Natural killer cell treated with Interleukin-12 subunit alpha and Interleukin-12 subunit beta and Interleukin-15 and Interleukin-18, amount 100 ng/mL, for 72 hours (primary cell): ENCODE results near the gene HDAC1. TPM values are rescaled to one million over a fixed set of nuclear protein-coding genes. Genes with fewer than 3 reads are reported as not detected.
A peak's percentile ranks its signal among the peaks of the same experiment; 100 is the strongest.

Experiments
- ATAC-seq, 2 donors: fragments of 150-1000 bp; cut with Tn5 transposase in 1 of 2; sonication (Bioruptor Pico), chemical (Tn5 transposase) in 1 of 2; 2 replicates each; pipeline ENCODE4 v1.10.0; 2021
- DNase-seq: peaks from one replicate; pipeline ENCODE4 v3.0.0; 2022; ENCODE audit warnings: low spot score
- H3K27ac Mint-ChIP-seq, 2 donors: 1 replicate in 1 of 2; 2 replicates in 1 of 2; pipeline ENCODE4 v1.8.0; 2022; ENCODE audit warnings: mixed read lengths in 2 of 2, mild to moderate bottlenecking in 1 of 2, moderate library complexity in 1 of 2
- H3K27me3 Mint-ChIP-seq, 2 donors: 1 replicate in 1 of 2; 2 replicates in 1 of 2; pipeline ENCODE4 v1.8.0; 2022; ENCODE audit warnings: mixed read lengths in 2 of 2
- H3K36me3 Mint-ChIP-seq: one replicate; pipeline ENCODE4 v1.8.0; 2022; ENCODE audit warnings: mixed read lengths
- H3K4me1 Mint-ChIP-seq, 2 donors: 1 replicate in 1 of 2; 2 replicates in 1 of 2; pipeline ENCODE4 v1.8.0; 2022; ENCODE audit warnings: low read depth in 2 of 2, mixed read lengths in 2 of 2, mild to moderate bottlenecking in 1 of 2
- H3K4me3 Mint-ChIP-seq: one replicate; pipeline ENCODE4 v1.8.0; 2022; ENCODE audit warnings: mixed read lengths
- H3K9me3 Mint-ChIP-seq: 2 replicates; pipeline ENCODE4 v1.8.0; 2022; ENCODE audit warnings: mixed read lengths
- total RNA-seq, 2 donors: library from RNA; stranded (reverse); gene quantifications; one replicate each; pipeline ENCODE4 v1.2.3, GENCODE V29; 2022

Gene HDAC1
- total RNA-seq, 2 donors from 2014 or later = 186 to 225 TPM

GRCh38 chr1:32337855-32338636 lies 46.2 kb downstream of the HDAC1 start:
- Mint-ChIP-seq H3K27me3 (no peaks in the 10 kb centered on the region), H3K36me3 (peaks cover 4% of the 10 kb centered on the region), H3K9me3 (no peaks in the 10 kb centered on the region), H3K4me1 (peaks cover 36 to 47% of the 10 kb centered on the region in 2 donors), H3K4me3 (peak overlapping the region; percentile 71), H3K27ac (peak overlapping the region; percentile 6 to 31)
- ATAC-seq = peak; percentile 1 to 24
- no peak for DNase-seq

GRCh38 chr1:32338637-32339145 lies 46.8 kb downstream of the HDAC1 start:
- no peak overlapping the region for H3K4me3 Mint-ChIP-seq
- no peaks in the 10 kb centered on the region for H3K27me3 Mint-ChIP-seq
- peaks cover 36 to 43% of the 10 kb centered on the region in 2 donors for H3K4me1 Mint-ChIP-seq
- ATAC-seq = no peak
- H3K9me3 Mint-ChIP-seq = no peaks in the 10 kb centered on the region
- no peak for DNase-seq
- no peaks in the 10 kb centered on the region for H3K36me3 Mint-ChIP-seq
- peak overlapping the region; percentile 6 to 21 for H3K27ac Mint-ChIP-seq

GRCh38 chr1:32339363-32339978 lies 47.6 kb downstream of the HDAC1 start:
- DNase-seq (no peak), ATAC-seq (peak in 1 of 2 donors; percentile 41)
- Mint-ChIP-seq H3K27ac (peak overlapping the region in 1 of 2 donors; percentile 15), H3K27me3 (no peaks in the 10 kb centered on the region), H3K9me3 (no peaks in the 10 kb centered on the region), H3K36me3 (no peaks in the 10 kb centered on the region), H3K4me1 (peaks cover 36 to 37% of the 10 kb centered on the region in 2 donors), H3K4me3 (peak overlapping the region; percentile 34)

- Mint-ChIP-seq H3K27me3 (no peaks in the 10 kb centered on the region), H3K4me3 (no peak overlapping the region), H3K4me1 (peaks cover 30 to 32% of the 10 kb centered on the region in 2 donors), H3K9me3 (no peaks in the 10 kb centered on the region), H3K27ac (no peak overlapping the region), H3K36me3 (no peaks in the 10 kb centered on the region)
- ATAC-seq (no peak), DNase-seq (no peak)
Observed at GRCh38 chr1:32341186-32341757, 49.4 kb downstream of the HDAC1 start.

GRCh38 chr1:32341971-32342370 lies 50.1 kb downstream of the HDAC1 start:
- no peaks in the 10 kb centered on the region for H3K36me3 Mint-ChIP-seq
- no peak overlapping the region for H3K27ac Mint-ChIP-seq
- H3K9me3 Mint-ChIP-seq = no peaks in the 10 kb centered on the region
- DNase-seq (no peak), ATAC-seq (no peak)
- no peak overlapping the region for H3K4me3 Mint-ChIP-seq
- H3K4me1 Mint-ChIP-seq = peaks cover 26 to 29% of the 10 kb centered on the region in 2 donors
- peaks cover 0 to 3% of the 10 kb centered on the region in 2 donors for H3K27me3 Mint-ChIP-seq

GRCh38 chr1:32342704-32343103 lies 50.8 kb downstream of the HDAC1 start:
- no peak for DNase-seq
- Mint-ChIP-seq H3K36me3 (no peaks in the 10 kb centered on the region), H3K4me3 (no peak overlapping the region), H3K9me3 (no peaks in the 10 kb centered on the region), H3K4me1 (peaks cover 21 to 23% of the 10 kb centered on the region in 2 donors), H3K27ac (no peak overlapping the region), H3K27me3 (peaks cover 0 to 3% of the 10 kb centered on the region in 2 donors)
- no peak for ATAC-seq

- Mint-ChIP-seq H3K27ac (peak overlapping the region in 1 of 2 donors; percentile 59), H3K4me1 (peaks cover 9 to 20% of the 10 kb centered on the region in 2 donors), H3K27me3 (peaks cover 0 to 3% of the 10 kb centered on the region in 2 donors), H3K4me3 (no peak overlapping the region), H3K36me3 (no peaks in the 10 kb centered on the region), H3K9me3 (no peaks in the 10 kb centered on the region)
- no peak for ATAC-seq
- no peak for DNase-seq
Observed at GRCh38 chr1:32345289-32345827, 53.5 kb downstream of the HDAC1 start.

GRCh38 chr1:32346532-32347157 lies 54.8 kb downstream of the HDAC1 start:
- peaks cover 9 to 28% of the 10 kb centered on the region in 2 donors for H3K4me1 Mint-ChIP-seq
- ATAC-seq (no peak), DNase-seq (no peak)
- peak overlapping the region in 1 of 2 donors; percentile 59 for H3K27ac Mint-ChIP-seq
- H3K9me3 Mint-ChIP-seq = no peaks in the 10 kb centered on the region
- no peaks in the 10 kb centered on the region for H3K36me3 Mint-ChIP-seq
- no peak overlapping the region for H3K4me3 Mint-ChIP-seq
- H3K27me3 Mint-ChIP-seq = peaks cover 0 to 3% of the 10 kb centered on the region in 2 donors

GRCh38 chr1:32349211-32349708 lies 57.4 kb downstream of the HDAC1 start:
- Mint-ChIP-seq H3K36me3 (no peaks in the 10 kb centered on the region), H3K27ac (peak overlapping the region in 1 of 2 donors; percentile 79)

GRCh38 chr1:32350785-32351398 lies 59.0 kb downstream of the HDAC1 start:
- H3K4me3 Mint-ChIP-seq = peak overlapping the region; percentile 57
- H3K36me3 Mint-ChIP-seq = no peaks in the 10 kb centered on the region
- peak; percentile 79 to 83 for ATAC-seq
- H3K9me3 Mint-ChIP-seq = no peaks in the 10 kb centered on the region
- DNase-seq = peak; percentile 79
- peak overlapping the region in 1 of 2 donors; percentile 20 for H3K27ac Mint-ChIP-seq
- peaks cover 9 to 26% of the 10 kb centered on the region in 2 donors for H3K4me1 Mint-ChIP-seq
- H3K27me3 Mint-ChIP-seq = peaks cover 0 to 3% of the 10 kb centered on the region in 2 donors

More at GRCh38 chr1:32349211-32349708, 57.4 kb downstream of the HDAC1 start:
- no peak for ATAC-seq
- Mint-ChIP-seq H3K4me3 (peak overlapping the region; percentile 38), H3K9me3 (no peaks in the 10 kb centered on the region), H3K27me3 (peaks cover 0 to 3% of the 10 kb centered on the region in 2 donors), H3K4me1 (peaks cover 9 to 26% of the 10 kb centered on the region in 2 donors)
- no peak for DNase-seq

- peak; percentile 91 for DNase-seq
- no peaks in the 10 kb centered on the region for H3K9me3 Mint-ChIP-seq
- H3K27me3 Mint-ChIP-seq = peaks cover 0 to under 1% of the 10 kb centered on the region in 2 donors
- H3K4me3 Mint-ChIP-seq = peak overlapping the region; percentile 57
- H3K4me1 Mint-ChIP-seq = peaks cover 9 to 26% of the 10 kb centered on the region in 2 donors
- no peaks in the 10 kb centered on the region for H3K36me3 Mint-ChIP-seq
- peak; percentile 94 to 95 for ATAC-seq
- H3K27ac Mint-ChIP-seq = no peak overlapping the region
Observed at GRCh38 chr1:32351399-32352238, 59.7 kb downstream of the HDAC1 start.

- Mint-ChIP-seq H3K27ac (no peak overlapping the region), H3K36me3 (no peaks in the 10 kb centered on the region), H3K4me3 (peak overlapping the region; percentile 57), H3K9me3 (no peaks in the 10 kb centered on the region), H3K27me3 (no peaks in the 10 kb centered on the region), H3K4me1 (peaks cover 9 to 26% of the 10 kb centered on the region in 2 donors)
- ATAC-seq (no peak), DNase-seq (no peak)
Observed at GRCh38 chr1:32352239-32352745, 60.4 kb downstream of the HDAC1 start.
